DMS153 treated with DMSO at 0.1 percent for 48 hours (cell line): ENCODE results near the gene MTX3.

Experiments
- DNase-seq: peaks from one replicate; lab custom pipeline; 2025; ENCODE audit not compliant: unreplicated experiment; lab: John Stamatoyannopoulos, UW

MTX3 gene

GRCh38 chr5:79936002-79936645 is 54.9 kb downstream of the MTX3 start:
- DNase-seq, result no peak

GRCh38 chr5:79934681-79935080 is 56.4 kb downstream of the MTX3 start:
- no peak for DNase-seq

GRCh38 chr5:79932510-79933504 is 58.3 kb downstream of the MTX3 start:
- no peak for DNase-seq

- DNase-seq, result no peak
Observed at GRCh38 chr5:79931866-79932265, 59.2 kb downstream of the MTX3 start.

- DNase-seq, result no peak
Observed at GRCh38 chr5:79931409-79931808, 59.7 kb downstream of the MTX3 start.

- no peak for DNase-seq
Observed at GRCh38 chr5:79929095-79929494, 62.0 kb downstream of the MTX3 start.
